HEK293 (cell line): ENCODE results near the gene DOCK8.

ENCODE experiments used
- CTCF ChIA-PET: fragments of 350-600 bp; formaldehyde crosslinking; extraction: SDS; loops from one replicate; lab custom pipeline; 2021; ENCODE audit warnings: antibody characterized with exemption; lab: Yijun Ruan, JAX
- POLR2A ChIA-PET: fragments of 300-600 bp; formaldehyde crosslinking; extraction: SDS; loops from one replicate; lab custom pipeline; 2020; ENCODE audit warnings: antibody characterized with exemption, inconsistent platforms; lab: Yijun Ruan, JAX
- H3K27ac ChIP-seq: fragments of 200-500 bp; sonication (Bioruptor generic); 2 replicates; pipeline ENCODE4 v1.5.1; 2014; ENCODE audit warnings: low read depth, low read length, control low read depth, inconsistent platforms; ENCODE audit errors: extremely low read depth
- H3K36me3 ChIP-seq, 2 experiments: fragments of 200-500 bp in 1 of 2; sonication (Bioruptor generic) in 1 of 2; 1 replicate in 1 of 2; 2 replicates in 1 of 2; pipeline ENCODE4 v1.5.1; 2014 to 2017; ENCODE audit warnings: inconsistent platforms in 2 of 2, low read length in 2 of 2; ENCODE audit not compliant: control insufficient read depth in 2 of 2, insufficient read depth in 1 of 2
- H3K4me1 ChIP-seq: fragments of 200-500 bp; sonication (Bioruptor generic); 2 replicates; pipeline ENCODE4 v1.5.1; 2014; ENCODE audit warnings: mild to moderate bottlenecking, low read length, inconsistent platforms; ENCODE audit not compliant: control insufficient read depth, insufficient read depth
- H3K4me3 ChIP-seq: 2 replicates; pipeline ENCODE4 v1.5.1; 2011; ENCODE audit warnings: low read depth, mild to moderate bottlenecking, control low read depth, low read length, moderate library complexity
- H3K9me3 ChIP-seq: fragments of 200-500 bp; sonication (Bioruptor generic); 2 replicates; pipeline ENCODE4 v1.5.1; 2014; ENCODE audit warnings: low read depth, low read length, inconsistent platforms; ENCODE audit not compliant: control insufficient read depth, insufficient read depth
- KLF17 ChIP-seq: fragments of 450-650 bp; formaldehyde crosslinking; IDR thresholded peaks from 2 replicates; pipeline ENCODE4 v1.5.1; 2016; ENCODE audit warnings: missing biosample characterization, missing genetic modification characterization
- OSR2 ChIP-seq: fragments of 450-650 bp; formaldehyde crosslinking; IDR thresholded peaks from 2 replicates; pipeline ENCODE4 v1.5.1; 2016; ENCODE audit warnings: missing biosample characterization, missing genetic modification characterization
- PATZ1 ChIP-seq: fragments of 450-650 bp; formaldehyde crosslinking; IDR thresholded peaks from 2 replicates; pipeline ENCODE4 v1.5.1; 2016; ENCODE audit warnings: missing biosample characterization, missing genetic modification characterization
- PRDM10 ChIP-seq: fragments of 450-650 bp; formaldehyde crosslinking; IDR thresholded peaks from 2 replicates; pipeline ENCODE4 v1.5.1; 2016; ENCODE audit warnings: missing biosample characterization, missing genetic modification characterization
- PRDM2 ChIP-seq: fragments of 450-650 bp; formaldehyde crosslinking; IDR thresholded peaks from 2 replicates; pipeline ENCODE4 v1.5.1; 2016; ENCODE audit warnings: missing biosample characterization, missing genetic modification characterization, borderline replicate concordance
- SETDB1 ChIP-seq: IDR thresholded peaks from one replicate; pipeline ENCODE4 v1.6.1; 2017; ENCODE audit warnings: mild to moderate bottlenecking, low read length, moderate library complexity, mixed read lengths; ENCODE audit not compliant: insufficient read length
- ZBTB17 ChIP-seq: fragments of 450-650 bp; formaldehyde crosslinking; IDR thresholded peaks from 2 replicates; pipeline ENCODE4 v1.5.1; 2016; ENCODE audit warnings: missing biosample characterization, missing genetic modification characterization
- ZBTB20 ChIP-seq: fragments of 450-650 bp; formaldehyde crosslinking; IDR thresholded peaks from 2 replicates; pipeline ENCODE4 v1.5.1; 2016; ENCODE audit warnings: missing biosample characterization, missing genetic modification characterization
- ZBTB21 ChIP-seq: fragments of 450-650 bp; formaldehyde crosslinking; IDR thresholded peaks from 2 replicates; pipeline ENCODE4 v1.5.1; 2017; ENCODE audit warnings: missing biosample characterization, missing genetic modification characterization
- ZNF202 ChIP-seq: fragments of 450-650 bp; formaldehyde crosslinking; IDR thresholded peaks from 2 replicates; pipeline ENCODE4 v1.5.1; 2016; ENCODE audit warnings: missing biosample characterization, missing genetic modification characterization, borderline replicate concordance
- ZNF292 ChIP-seq: fragments of 450-650 bp; formaldehyde crosslinking; IDR thresholded peaks from 2 replicates; pipeline ENCODE4 v1.5.1; 2016; ENCODE audit warnings: low read depth, missing biosample characterization, missing genetic modification characterization, borderline replicate concordance
- ZNF391 ChIP-seq: fragments of 450-650 bp; formaldehyde crosslinking; IDR thresholded peaks from 2 replicates; pipeline ENCODE4 v1.5.1; 2016; ENCODE audit warnings: low read depth, missing biosample characterization, missing genetic modification characterization, borderline replicate concordance
- ZNF426 ChIP-seq: fragments of 450-650 bp; formaldehyde crosslinking; IDR thresholded peaks from 2 replicates; pipeline ENCODE4 v1.5.1; 2017; ENCODE audit warnings: missing biosample characterization, missing genetic modification characterization, mild to moderate bottlenecking, inconsistent platforms, moderate library complexity
- ZNF560 ChIP-seq: fragments of 450-650 bp; formaldehyde crosslinking; IDR thresholded peaks from 2 replicates; pipeline ENCODE4 v1.5.1; 2017; ENCODE audit warnings: missing biosample characterization, missing genetic modification characterization, borderline replicate concordance
- ZNF571 ChIP-seq: fragments of 450-650 bp; formaldehyde crosslinking; IDR thresholded peaks from 2 replicates; pipeline ENCODE4 v1.5.0; 2017; ENCODE audit warnings: missing biosample characterization, missing genetic modification characterization
- ZNF610 ChIP-seq: fragments of 450-650 bp; formaldehyde crosslinking; IDR thresholded peaks from 2 replicates; pipeline ENCODE4 v1.5.1; 2016; ENCODE audit warnings: missing biosample characterization, missing genetic modification characterization, borderline replicate concordance
- ZNF654 ChIP-seq: fragments of 450-650 bp; formaldehyde crosslinking; IDR thresholded peaks from 2 replicates; pipeline ENCODE4 v1.5.1; 2016; ENCODE audit warnings: low read depth, missing biosample characterization, missing genetic modification characterization
- ZNF777 ChIP-seq: fragments of 450-650 bp; formaldehyde crosslinking; IDR thresholded peaks from 2 replicates; pipeline ENCODE4 v1.5.1; 2017; ENCODE audit warnings: missing biosample characterization, missing genetic modification characterization, borderline replicate concordance
- ZXDB ChIP-seq: fragments of 450-650 bp; formaldehyde crosslinking; IDR thresholded peaks from 2 replicates; pipeline ENCODE4 v1.5.1; 2016; ENCODE audit warnings: missing biosample characterization, missing genetic modification characterization
- TF ChIP-seq, protein P1 (sequence below): fragments of 450-650 bp; formaldehyde crosslinking; IDR thresholded peaks from 2 replicates; pipeline ENCODE4; 2016; ENCODE audit warnings: missing biosample characterization, missing genetic modification characterization

The DOCK8 gene

GRCh38 chr9:394347-395052, 179.8 kb downstream of the DOCK8 start:
- POLR2A ChIA-PET: interaction anchor here (0.6 kb wide), 1 partner anchor 11 kb away, joined by 3 read pairs; no protein-coding TSS in a partner anchor
- TF ChIP-seq ZBTB20 (no peak), ZNF571 (tag by site-specific recombination) (no peak), ZNF202 (tag by site-specific recombination) (no peak), ZBTB21 (tag by site-specific recombination) (no peak), ZNF292 (tag by site-specific recombination) (no peak)
- TF ChIP-seq, all 188 proteins: peak for 0
- CTCF ChIA-PET: no interaction called here
- Histone ChIP-seq H3K27ac (no peak overlapping the region), H3K4me1 (no peaks in the 10 kb centered on the region), H3K9me3 (no peaks in the 10 kb centered on the region), H3K36me3 (no peaks in the 10 kb centered on the region), H3K4me3 (no peak overlapping the region)

DNA sequence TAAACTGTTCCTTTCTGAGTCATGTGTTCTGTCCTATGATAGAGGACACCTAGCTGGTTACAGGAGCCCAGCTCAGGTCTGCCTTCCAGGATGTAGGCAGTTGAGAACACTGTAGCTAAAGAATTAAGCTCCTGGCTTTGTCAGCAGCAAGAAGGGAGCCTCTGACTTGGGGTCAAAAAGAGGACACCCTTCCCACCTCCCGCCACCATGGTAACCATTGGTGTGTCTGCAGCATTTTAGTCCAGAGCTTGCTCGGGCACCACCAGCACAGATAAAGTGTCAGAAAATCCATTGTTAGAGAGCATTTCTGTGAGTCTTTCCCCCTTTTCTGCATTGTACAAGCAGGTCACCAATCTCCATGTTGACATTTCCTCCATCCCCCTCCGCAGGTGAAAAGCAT, 181.7 kb downstream of the DOCK8 start:
- no peak overlapping the region for H3K4me3 ChIP-seq
- TF ChIP-seq PRDM10 (tag by site-specific recombination) (no peak), OSR2 (no peak), ZNF391 (tag by site-specific recombination) (no peak), PRDM2 (tag by site-specific recombination) (no peak), ZNF560 (tag by site-specific recombination) (no peak), ZBTB17 (tag by site-specific recombination) (no peak), ZNF426 (tag by site-specific recombination) (no peak), KLF17 (tag by site-specific recombination) (no peak), ZNF654 (no peak), ZNF777 (tag by site-specific recombination) (no peak), ZBTB20 (no peak), ZNF610 (tag by site-specific recombination) (no peak), ZNF571 (tag by site-specific recombination) (no peak), PATZ1 (tag by site-specific recombination) (no peak), ZXDB (no peak), SETDB1 (no peak)
- TF ChIP-seq, protein P1, sequence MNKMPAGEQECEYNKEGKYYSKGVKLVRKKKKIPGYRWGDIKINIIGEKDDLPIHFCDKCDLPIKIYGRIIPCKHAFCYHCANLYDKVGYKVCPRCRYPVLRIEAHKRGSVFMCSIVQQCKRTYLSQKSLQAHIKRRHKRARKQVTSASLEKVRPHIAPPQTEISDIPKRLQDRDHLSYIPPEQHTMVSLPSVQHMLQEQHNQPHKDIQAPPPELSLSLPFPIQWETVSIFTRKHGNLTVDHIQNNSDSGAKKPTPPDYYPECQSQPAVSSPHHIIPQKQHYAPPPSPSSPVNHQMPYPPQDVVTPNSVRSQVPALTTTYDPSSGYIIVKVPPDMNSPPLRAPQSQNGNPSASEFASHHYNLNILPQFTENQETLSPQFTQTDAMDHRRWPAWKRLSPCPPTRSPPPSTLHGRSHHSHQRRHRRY (tag by site-specific recombination): no peak

More for the DNA sequence above, 181.7 kb downstream of the DOCK8 start:
- ChIA-PET CTCF (no interaction called here), POLR2A (no interaction called here)
- H3K36me3 ChIP-seq: no peaks in the 10 kb centered on the region
- no peak overlapping the region for H3K27ac ChIP-seq
- H3K9me3 ChIP-seq: no peaks in the 10 kb centered on the region
- no peaks in the 10 kb centered on the region for H3K4me1 ChIP-seq
